GM19452 (cell line): Measurements from ENCODE around the gene EEPD1.

Source experiments
- ATAC-seq: cut with Tn5 transposase; IDR thresholded peaks from one replicate; pipeline ENCODE4 v1.9.1; 2021; ENCODE audit not compliant: unreplicated experiment

The EEPD1 gene

DNA sequence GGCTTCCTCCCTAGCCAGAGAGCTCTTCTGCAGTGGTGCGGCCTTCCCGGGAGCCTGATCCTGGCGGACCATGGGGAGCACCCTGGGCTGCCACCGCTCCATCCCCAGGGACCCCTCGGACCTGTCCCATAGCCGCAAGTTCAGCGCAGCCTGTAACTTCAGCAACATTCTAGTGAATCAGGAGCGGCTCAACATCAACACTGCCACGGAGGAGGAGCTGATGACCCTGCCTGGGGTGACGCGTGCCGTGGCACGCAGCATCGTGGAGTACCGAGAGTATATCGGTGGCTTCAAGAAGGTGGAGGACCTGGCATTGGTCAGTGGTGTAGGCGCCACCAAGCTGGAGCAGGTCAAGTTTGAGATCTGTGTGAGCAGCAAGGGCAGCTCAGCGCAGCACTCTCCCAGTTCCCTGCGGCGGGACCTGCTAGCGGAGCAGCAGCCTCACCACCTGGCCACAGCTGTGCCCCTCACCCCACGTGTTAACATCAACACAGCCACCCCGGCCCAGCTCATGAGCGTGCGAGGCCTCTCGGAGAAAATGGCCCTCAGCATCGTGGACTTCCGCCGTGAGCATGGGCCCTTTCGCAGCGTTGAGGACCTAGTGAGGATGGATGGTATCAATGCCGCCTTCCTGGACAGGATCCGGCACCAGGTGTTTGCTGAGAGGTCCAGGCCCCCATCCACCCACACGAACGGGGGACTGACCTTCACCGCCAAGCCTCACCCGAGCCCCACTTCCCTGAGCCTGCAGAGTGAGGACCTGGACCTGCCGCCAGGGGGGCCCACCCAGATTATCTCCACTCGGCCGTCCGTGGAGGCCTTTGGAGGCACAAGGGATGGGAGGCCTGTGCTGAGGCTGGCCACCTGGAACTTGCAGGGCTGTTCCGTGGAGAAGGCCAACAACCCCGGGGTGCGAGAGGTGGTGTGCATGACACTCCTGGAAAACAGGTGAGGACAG is 1.5 kb downstream of the EEPD1 start:
- ATAC-seq: no peak

DNA sequence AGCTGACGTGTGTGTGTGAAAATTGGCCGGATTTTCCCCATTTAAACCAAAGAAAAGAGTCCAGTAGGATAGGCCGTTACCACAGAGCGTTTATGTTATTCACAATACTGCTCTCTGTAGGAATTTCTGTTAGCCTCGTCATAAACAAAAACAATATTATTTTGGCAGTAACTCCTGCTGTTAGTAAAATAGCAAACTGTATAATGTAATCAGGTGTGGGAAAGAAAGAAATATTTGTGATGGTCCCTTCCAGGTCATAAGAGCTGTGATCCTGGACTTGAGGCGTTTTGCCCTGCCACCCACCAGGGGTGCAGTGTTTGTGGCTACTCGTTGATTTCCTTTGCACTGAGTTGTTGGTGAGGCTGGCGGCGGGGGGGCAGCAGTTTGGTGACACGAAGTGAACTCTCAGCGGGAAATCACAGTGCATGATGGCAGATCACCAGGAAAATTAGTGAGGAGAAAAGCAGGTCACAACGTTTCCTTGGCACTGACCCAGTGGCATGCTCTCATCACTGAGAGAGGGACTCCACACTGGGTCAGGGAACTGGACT is 2.8 kb downstream of the EEPD1 start:
- ATAC-seq: no peak

DNA sequence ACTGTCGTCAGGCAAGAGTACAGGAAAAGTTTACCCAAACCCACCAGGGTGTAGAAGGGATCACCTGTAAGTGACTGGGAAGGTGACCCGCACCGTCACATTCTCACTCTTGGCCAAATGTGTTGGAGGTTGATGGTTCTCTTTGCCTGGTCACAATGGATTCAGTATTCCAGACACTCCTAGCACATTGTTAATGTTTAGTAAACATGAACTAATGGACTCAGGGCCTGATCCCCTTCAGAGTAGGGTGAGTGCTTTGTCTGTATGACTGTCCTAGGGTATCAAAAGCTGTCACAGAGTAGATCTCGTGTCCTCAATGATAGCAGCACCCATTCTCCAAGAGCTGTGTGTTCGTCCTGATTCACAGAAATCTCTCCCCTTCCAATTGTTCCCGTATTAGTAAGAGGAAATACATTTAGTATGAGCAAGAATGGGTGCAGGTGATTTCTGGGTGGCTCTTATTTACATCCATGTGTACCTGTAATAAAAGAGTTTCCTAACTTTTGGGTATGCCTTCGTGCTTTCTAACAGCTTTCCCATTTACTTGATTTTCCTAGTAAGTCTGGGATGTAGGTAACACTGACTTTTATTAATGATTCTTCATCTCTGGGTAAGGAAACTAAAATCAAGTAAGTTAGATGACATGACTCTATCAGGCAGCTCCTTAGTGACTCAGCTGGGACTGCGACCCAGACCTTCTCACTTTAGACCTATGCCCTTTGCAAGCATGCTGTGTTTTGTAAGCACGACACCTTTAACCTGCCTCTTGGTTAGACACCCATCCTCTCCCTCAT is 4.7 kb downstream of the EEPD1 start:
- no peak for ATAC-seq

DNA sequence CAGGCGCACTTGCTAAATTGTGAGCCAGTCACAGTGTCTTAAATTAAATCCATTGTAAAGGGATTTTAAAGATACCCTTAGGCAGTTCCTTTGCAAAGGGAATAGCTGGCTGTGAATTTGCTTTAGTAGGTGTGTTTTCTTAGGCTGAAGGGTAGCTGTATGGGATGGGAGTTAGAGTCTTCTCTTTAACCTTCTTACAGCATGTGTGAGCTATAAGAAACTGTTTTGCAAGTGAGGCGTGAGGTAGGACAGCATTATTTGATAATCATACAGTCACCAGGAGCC is 5.2 kb downstream of the EEPD1 start:
- ATAC-seq: no peak

DNA sequence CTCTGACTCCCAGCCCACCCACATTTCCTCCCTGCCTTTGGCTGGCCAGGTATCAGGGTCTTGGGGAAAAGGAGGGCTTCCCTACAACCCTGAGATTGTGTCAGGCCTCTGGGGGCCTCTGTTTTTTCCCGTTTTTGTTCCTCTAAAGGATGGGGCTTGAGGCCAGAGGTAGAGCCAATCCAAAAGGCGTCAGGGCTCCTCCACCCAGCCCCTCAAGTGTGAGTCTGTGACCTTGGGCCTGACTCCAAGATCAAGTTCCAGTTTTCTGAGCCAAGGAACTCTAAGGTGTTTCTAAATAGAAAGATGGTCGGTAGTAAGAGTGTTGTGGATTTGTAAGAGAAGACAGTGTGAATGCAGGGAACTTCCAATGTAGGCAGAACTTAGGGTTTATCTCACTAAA is 6.6 kb downstream of the EEPD1 start:
- ATAC-seq: no peak

DNA sequence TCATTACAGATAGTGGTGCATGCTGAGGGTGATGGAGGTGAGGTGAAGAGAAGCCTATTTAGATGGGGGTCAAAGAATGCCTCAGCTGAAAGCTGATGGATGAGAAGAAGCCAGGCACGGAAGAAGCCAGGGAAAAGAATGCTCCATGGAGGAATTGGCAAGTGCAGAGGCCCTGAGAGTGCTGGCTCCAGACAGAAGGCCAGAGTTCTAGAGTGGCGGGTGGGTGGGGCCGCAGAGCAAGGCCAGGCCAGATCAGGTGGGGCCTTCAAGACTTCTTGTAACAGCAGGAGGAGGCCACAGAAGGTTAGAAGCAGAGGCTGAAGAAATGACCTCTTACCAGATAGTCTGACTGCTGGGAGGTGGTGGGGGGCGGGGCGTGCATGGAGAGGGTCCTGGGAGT is 7.3 kb downstream of the EEPD1 start:
- no peak for ATAC-seq

DNA sequence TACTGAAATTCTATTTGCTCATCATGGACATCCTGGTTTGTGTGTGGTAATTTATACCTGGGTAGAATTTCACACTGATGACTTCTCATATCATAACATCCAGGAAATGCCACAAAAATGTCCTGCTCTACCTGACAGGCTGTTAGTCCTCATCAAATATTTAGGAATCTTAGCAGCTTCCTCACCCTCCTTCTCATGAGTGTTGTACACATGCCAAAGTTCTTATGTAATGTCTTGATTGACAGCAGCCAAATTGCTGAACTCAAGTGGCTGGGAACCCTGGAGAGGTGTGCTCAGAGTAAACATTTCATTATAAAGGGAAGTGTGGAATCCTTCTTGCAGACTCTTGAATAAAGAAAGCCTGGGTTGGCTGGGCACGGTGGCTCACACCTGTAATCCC is 8.9 kb downstream of the EEPD1 start:
- ATAC-seq: no peak

DNA sequence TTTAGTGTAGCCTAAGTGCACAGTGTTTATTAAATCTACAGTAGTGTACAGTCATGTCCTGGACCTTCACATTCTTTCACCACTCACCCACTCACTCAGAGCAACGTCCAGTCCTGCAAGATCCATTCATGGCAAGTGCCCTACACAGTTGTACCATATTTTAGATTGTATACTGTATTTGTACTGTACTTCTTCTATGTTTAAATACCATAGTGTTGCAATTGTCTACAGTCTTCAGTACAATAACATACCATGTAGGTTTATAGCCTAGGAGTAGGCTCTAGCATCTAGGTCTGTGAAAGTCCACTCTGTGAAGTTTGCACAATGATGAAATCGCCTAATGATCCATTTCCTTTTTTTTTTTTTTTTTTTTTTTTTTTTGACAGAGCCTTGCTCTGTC is 12.0 kb downstream of the EEPD1 start:
- ATAC-seq: no peak

DNA sequence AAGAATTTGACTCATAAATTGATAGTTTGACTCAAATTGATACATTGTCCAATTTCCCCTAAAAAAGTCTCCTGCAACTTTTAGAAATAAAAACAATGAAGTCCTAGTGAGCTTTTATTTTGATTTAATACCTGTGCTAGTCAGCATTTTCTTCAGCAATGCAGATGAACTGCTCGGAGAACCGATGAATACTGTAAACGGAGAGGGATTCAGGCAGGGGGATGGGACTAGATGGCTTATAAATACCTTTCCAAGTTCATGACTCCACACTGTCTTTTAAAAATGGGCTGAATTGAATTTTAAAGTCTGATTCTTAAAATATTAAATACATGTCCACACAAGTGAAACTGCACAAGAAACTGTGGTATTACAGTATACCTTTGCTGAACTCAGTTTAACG is 12.7 kb downstream of the EEPD1 start:
- no peak for ATAC-seq

DNA sequence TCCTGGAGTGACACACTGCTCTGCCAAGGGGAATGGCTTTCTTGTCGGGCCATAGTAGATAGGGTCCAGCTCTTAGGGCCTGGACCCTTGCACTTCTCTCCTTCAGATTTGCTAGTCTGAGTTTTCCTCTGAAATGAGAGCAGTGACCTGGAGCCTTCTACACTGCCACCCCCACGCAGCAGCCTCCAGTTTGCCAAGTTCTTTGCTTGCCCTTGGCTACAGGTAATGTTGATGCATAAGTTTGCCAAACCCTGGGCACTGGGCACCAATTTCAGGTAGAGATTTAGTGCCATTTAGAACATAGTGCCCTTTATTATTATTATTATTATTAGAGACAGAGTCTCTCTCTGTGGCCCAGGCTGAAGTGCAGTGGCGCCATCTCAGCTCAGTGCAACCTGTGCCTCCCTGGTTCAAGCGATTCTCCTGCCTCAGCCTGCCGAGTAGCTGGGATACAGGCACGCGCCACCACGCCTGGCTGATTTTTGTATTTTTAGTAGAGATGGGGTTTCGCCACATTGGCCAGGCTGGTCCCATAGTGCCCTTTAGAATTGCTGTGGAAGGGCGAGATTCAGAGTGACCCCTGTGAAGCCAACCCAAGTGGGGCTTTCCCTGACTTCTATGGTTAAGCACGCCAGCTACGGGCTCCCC is 14.5 kb downstream of the EEPD1 start:
- no peak for ATAC-seq

DNA sequence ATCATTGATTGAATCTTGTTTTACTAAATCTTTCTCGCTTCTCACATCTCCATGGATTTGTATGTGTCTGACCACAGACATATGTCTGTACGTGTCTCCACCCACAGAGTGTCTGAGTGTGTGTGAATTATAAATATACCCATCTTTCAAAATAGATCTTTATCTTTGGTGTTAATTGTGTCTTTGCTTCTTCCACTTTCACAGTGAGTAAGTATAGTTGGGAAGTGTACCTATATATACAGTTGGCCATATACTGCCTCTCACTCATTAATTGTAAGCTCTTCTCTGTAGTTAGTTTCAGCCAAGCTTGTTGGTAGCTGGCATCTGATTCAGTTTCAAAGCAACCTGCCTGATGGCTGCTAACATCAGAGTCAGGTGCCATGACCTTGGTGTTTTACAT is 18.4 kb downstream of the EEPD1 start:
- no peak for ATAC-seq

DNA sequence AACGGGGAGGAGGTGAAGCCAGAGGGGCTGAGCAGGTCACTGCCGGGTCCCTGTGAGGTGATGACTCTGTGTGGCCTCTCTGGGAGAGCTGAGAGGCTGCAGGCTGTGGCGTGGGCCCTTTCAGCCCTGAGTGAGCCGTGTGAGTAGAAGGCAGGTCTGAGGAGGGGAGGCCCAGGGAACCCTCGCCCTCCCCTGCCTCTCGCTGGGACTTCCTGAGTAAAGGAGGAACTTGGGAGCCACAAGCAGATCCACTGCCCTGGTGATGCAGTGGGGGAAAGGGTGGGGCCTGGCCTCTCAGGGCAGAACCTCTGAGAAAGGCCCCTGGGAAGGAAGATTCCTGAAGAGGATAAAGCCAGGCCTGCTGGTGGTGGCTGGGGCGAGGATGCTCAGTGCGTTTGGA is 22.8 kb downstream of the EEPD1 start:
- ATAC-seq: no peak

DNA sequence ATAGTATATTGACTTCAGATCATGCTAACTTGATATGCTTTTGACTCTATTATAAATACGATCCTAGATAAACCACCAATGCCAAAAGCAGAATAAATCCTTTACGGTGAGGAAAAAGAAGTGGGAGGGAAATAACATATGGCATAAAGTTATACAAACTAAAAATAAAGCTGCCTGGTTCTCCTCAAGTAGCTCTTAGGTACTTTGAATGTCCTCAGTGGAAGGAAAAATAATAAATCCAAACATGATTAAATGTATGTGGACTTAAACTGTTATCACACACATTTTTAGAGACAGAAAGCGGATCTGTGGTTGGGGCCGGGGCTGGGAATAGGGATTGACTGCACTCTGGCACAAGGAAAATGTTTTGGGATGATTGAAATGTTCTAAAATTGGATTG is 23.6 kb downstream of the EEPD1 start:
- ATAC-seq: no peak

DNA sequence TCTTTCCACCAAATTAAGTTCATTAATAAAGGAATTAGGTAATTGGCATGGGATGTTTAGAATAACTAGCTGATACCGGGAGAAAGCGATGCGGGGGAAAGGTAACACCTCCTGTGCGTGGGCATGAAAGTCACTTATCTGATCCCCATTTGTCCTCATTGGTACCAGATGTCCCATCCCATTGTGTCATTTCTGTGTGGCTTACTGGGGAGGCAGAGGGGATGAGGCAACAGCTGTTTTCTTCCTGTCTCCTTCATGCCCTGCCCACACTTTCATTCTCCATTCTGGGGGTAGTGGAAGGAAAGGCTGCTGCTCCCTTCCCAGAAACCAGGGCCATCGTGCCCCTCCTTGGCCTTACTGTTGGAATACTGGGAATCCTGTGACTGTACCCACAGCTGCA is 27.1 kb downstream of the EEPD1 start:
- ATAC-seq: no peak

DNA sequence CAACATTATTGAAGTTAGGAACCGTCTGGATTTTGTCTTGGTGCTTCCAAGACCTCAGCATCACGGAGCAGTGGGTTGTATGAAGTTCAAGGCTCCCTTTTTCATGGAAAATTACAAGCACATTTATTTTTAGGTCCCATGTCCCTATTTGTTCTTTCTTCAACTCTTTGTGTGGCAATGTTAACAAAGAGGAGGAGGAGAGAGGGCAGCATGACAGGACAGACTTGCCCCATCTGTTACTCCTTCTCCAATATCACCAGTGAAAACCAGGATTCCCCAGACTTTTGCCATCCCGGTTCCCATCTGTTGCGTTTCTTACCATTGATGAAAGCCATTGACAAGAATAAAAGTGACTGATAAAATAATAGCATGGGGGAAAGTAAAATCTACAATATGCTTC is 28.6 kb downstream of the EEPD1 start:
- no peak for ATAC-seq

DNA sequence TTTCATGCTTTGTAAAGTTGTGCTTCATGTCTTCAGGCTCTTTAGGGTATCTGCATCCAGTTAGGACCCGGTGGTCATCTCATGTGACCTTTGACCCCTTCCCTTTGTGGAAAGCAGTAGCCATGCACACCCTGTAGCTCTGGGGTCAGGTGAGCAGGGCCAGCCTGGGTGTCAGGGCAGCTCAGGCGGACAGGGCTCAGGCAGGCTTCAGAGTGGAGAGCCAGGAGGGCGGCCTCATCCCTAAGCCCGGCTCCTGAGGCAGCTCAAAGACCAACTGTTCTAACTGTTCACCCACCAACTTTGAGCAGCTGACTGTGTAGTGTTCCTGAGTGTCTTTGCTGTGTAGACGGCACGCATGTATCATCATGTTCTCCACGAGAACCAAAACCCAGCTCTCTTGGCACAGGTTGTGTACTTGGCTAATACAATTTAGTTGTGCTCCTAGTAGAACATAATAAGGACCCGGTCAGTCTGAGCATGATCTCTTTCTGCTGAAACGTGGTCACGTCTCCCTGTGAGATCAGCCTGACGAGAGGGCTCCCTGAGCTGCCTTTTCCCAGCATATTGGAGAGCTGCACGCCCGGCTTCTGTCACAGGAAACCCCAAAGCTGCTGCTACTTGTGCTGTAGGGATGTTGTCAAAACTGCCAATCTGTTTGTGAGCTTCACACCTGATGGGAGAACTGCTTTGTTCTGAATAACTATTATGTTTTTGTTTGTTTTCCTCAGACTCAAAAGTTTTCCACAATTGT is 30.0 kb downstream of the EEPD1 start:
- ATAC-seq: no peak

DNA sequence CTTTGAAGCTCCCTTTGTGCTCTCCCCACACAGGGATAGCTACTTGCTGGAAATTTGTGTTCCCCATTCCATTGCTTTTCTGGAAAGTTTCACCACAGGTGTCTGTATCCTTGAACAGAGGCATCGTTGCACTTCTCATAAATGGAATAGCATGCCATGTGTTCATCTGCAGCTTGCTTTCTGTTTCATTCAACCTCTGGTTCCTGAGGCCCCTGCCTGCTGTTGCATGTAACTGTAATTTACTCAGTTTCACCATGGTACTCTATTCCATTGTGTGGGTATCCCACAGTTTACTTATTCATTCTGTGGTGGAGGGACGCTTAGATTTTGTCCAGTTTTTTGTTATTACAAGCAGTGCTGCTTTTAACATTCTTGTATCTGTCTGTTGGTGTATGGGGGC is 32.0 kb downstream of the EEPD1 start:
- no peak for ATAC-seq

DNA sequence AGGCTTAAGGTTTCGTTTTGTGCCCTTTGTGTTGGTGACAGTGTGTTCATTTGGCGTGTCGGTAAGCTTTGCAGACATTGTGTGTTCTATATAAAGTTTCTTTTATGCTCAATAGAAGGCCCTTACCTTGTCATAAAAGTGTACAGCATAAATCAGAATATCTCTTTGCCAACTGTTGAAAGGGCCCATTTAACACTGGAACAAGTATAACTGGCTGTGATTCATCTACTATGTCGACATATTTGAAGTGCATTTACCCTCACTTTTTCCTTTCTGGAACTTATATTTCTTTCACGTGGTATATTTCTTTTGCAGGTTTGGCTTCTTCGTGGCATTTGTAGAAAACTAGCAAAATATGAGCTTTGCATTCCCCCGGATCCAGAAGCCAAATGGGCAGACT is 32.7 kb downstream of the EEPD1 start:
- ATAC-seq: no peak

DNA sequence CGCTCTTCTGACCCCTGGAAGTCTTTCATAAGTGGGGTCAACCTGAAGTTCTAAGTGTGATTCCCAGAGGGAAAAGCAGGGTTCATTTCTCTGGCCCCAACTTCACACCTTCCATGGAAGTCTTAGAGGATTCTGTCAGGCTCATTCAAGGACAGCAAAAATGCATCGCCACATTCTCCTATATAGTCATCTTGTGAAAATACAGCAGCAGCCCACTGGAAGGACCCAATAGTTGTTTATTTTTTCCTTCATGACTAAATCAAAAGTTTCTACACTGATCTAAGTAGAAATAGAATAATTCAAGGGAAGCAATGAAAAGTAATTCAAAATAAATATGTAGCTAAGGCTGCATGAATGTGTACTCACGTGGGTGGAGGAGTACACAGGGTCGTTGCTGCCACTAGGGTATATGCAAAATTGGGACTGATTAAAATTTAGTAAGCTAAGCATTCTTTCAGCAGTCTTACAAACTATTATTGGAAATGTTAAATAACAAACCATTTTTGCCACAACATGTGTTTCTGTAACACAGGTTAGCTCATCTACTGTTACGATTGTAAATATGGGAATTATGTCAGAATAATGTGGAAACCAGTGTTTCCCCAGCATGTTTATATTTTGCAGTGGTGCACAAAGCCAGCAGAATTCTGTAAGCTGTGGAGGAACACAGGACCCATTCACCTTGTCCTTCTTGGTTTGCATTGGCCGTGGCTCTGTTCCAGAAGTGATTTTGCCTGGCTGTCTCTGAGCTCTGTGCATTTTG is 33.5 kb downstream of the EEPD1 start:
- no peak for ATAC-seq

DNA sequence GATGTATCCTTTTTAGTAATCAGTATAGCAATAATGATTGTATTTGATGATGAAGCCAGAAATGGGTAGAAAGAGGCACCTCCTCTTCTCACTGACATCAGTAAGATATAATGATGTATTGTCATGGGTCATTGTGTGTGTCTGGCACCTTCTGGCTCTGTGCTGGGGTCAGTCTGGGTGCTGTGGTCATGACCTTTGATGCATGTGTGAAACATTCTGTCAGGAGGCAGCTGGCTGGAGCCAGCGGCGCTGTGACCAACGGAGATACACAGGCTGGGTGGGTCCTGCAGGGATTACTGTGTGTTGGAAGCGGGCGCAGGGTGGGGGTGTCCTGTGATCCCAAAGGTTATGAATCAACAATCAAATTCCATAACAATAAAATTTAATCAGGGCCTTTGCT is 35.2 kb downstream of the EEPD1 start:
- ATAC-seq: no peak
